Measurements from ENCODE around the gene RYR2. TPM values are rescaled to one million over a fixed set of nuclear protein-coding genes. Genes with fewer than 3 reads are reported as not detected.

The RYR2 gene
- total and polyA plus RNA-seq, 2 experiments from 2014 or later: 0.50 to 0.95 TPM

DNA sequence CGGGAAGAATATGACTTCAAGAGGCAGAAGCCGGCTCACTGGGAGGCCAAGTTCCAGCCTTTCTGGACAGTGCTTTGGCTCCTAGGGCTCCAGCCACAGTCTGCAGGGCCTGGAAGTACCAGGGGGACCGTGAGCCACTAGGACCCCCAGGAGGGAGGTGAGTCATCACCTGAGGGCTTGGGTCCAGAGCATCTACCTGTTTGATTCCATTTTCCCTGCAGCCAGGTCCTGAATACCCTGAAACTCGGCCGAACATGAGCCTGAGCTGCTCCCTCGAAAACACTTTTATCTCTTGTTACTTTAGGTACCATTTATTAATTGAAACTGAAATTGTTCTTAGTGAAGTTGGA is 164.1 kb downstream of the RYR2 start:
- Histone ChIP-seq H3K36me3 (replicated peaks; ENCODE audit: insufficient read depth, low read depth) (no peaks in the 10 kb centered on the region), H3K4me3 (no peak overlapping the region), H4K20me1 (ENCODE audit: insufficient read depth, poor library complexity, severe bottlenecking) (no peaks in the 10 kb centered on the region), H3K79me2 (no peaks in the 10 kb centered on the region), H3K9me3 (ENCODE audit: low read depth) (no peaks in the 10 kb centered on the region), H3K27ac (no peak overlapping the region), H3K9me2 (replicated peaks; ENCODE audit: insufficient read depth) (no peaks in the 10 kb centered on the region), H2AFZ (no peak overlapping the region), H3K4me2 (no peak overlapping the region), H3K27me3 (no peaks in the 10 kb centered on the region), H3K4me1 (ENCODE audit: insufficient read depth) (no peaks in the 10 kb centered on the region)
- TF ChIP-seq, protein P1, sequence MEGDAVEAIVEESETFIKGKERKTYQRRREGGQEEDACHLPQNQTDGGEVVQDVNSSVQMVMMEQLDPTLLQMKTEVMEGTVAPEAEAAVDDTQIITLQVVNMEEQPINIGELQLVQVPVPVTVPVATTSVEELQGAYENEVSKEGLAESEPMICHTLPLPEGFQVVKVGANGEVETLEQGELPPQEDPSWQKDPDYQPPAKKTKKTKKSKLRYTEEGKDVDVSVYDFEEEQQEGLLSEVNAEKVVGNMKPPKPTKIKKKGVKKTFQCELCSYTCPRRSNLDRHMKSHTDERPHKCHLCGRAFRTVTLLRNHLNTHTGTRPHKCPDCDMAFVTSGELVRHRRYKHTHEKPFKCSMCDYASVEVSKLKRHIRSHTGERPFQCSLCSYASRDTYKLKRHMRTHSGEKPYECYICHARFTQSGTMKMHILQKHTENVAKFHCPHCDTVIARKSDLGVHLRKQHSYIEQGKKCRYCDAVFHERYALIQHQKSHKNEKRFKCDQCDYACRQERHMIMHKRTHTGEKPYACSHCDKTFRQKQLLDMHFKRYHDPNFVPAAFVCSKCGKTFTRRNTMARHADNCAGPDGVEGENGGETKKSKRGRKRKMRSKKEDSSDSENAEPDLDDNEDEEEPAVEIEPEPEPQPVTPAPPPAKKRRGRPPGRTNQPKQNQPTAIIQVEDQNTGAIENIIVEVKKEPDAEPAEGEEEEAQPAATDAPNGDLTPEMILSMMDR (IDR thresholded peaks at IDR 0.05; ENCODE audit: poor library complexity): no peak
- no peak for TF ChIP-seq EZH2phosphoT487 (IDR thresholded peaks at IDR 0.05; ENCODE audit: low read depth, severe bottlenecking, unreplicated experiment)
- no peak for TF ChIP-seq EZH2 (IDR thresholded peaks at IDR 0.05; ENCODE audit: borderline replicate concordance)
- no peak for DNase-seq (ENCODE audit: low spot score)
- 89% methylated on average over 6 of the region's 6 CpGs for WGBS (ENCODE audit: low lambda C conversion rate, missing lambda C conversion rate)

- DNase-seq (ENCODE audit: low spot score): no peak
- Histone ChIP-seq H3K4me2 (no peak overlapping the region), H3K9me2 (replicated peaks; ENCODE audit: insufficient read depth) (no peaks in the 10 kb centered on the region), H3K79me2 (no peaks in the 10 kb centered on the region), H3K9me3 (ENCODE audit: low read depth) (no peaks in the 10 kb centered on the region), H3K4me3 (no peak overlapping the region), H2AFZ (no peak overlapping the region), H3K27me3 (no peaks in the 10 kb centered on the region), H3K4me1 (ENCODE audit: insufficient read depth) (no peaks in the 10 kb centered on the region), H3K36me3 (replicated peaks; ENCODE audit: insufficient read depth, low read depth) (no peaks in the 10 kb centered on the region), H4K20me1 (ENCODE audit: insufficient read depth, poor library complexity, severe bottlenecking) (no peaks in the 10 kb centered on the region), H3K27ac (no peak overlapping the region)
- TF ChIP-seq EZH2phosphoT487 (IDR thresholded peaks at IDR 0.05; ENCODE audit: low read depth, severe bottlenecking, unreplicated experiment) (no peak), EZH2 (IDR thresholded peaks at IDR 0.05; ENCODE audit: borderline replicate concordance) (no peak)
- TF ChIP-seq, protein P1 (IDR thresholded peaks at IDR 0.05; ENCODE audit: poor library complexity): no peak
- WGBS (ENCODE audit: low lambda C conversion rate, missing lambda C conversion rate): 81% methylated on average over 5 of the region's 5 CpGs
Observed at GRCh38 chr1:237211031-237211430, 169.0 kb downstream of the RYR2 start.

DNA sequence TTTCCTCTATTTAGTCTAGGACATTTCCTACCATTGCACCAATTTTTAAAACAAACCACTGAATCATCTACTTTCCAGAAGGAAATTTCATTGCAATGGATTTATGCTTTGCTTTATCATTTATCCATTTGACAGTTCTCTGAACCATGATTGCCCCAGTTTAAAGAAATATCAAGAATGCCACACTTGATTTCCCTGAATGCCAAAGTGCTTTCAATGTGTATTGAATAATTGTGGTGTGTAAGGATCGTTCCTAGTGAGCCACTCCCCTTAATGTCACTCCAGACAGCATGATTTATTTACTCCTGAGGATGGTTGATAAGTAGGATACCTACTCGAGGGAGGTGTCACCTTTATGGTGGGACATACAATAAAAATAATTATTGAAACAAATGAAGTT is 169.6 kb downstream of the RYR2 start:
- no peaks in the 10 kb centered on the region for H3K27me3 ChIP-seq
- no peaks in the 10 kb centered on the region for H4K20me1 ChIP-seq (ENCODE audit: insufficient read depth, poor library complexity, severe bottlenecking)
- H3K36me3 ChIP-seq (replicated peaks; ENCODE audit: insufficient read depth, low read depth): no peaks in the 10 kb centered on the region
- no peaks in the 10 kb centered on the region for H3K4me1 ChIP-seq (ENCODE audit: insufficient read depth)
- no peaks in the 10 kb centered on the region for H3K9me2 ChIP-seq (replicated peaks; ENCODE audit: insufficient read depth)
- no peaks in the 10 kb centered on the region for H3K9me3 ChIP-seq (ENCODE audit: low read depth)
- no peaks in the 10 kb centered on the region for H3K79me2 ChIP-seq
- H3K4me2 ChIP-seq: no peak overlapping the region
- DNase-seq (ENCODE audit: low spot score): no peak
- no peak overlapping the region for H3K4me3 ChIP-seq
- H2AFZ ChIP-seq: no peak overlapping the region
- no peak overlapping the region for H3K27ac ChIP-seq
- 48% methylated on average over 2 of the region's 2 CpGs for WGBS (ENCODE audit: low lambda C conversion rate, missing lambda C conversion rate)
- TF ChIP-seq, protein P1 (IDR thresholded peaks at IDR 0.05; ENCODE audit: poor library complexity): no peak
- no peak for TF ChIP-seq EZH2phosphoT487 (IDR thresholded peaks at IDR 0.05; ENCODE audit: low read depth, severe bottlenecking, unreplicated experiment)
- TF ChIP-seq EZH2 (IDR thresholded peaks at IDR 0.05; ENCODE audit: borderline replicate concordance): no peak

All from hepatocyte (in vitro differentiated cells).